K562 (cell line): ENCODE results near the gene CNTNAP3. TPM values are rescaled to one million over a fixed set of nuclear protein-coding genes. Genes with fewer than 3 reads are reported as not detected.
"Not testable (repeated sequence)": the region's sequence is repeated elsewhere in the genome, so short reads cannot be mapped to it uniquely, and the experiment has no call there.

Source experiments
- ATAC-seq: fragments of 200-7000 bp; cut with Tn5 transposase; 3 replicates; pipeline ENCODE4 v1.9.1; 2020; ENCODE audit warnings: moderate library complexity
- BruUV-seq: library from RNA; stranded (reverse); fragments of 400-500 nt; replicated peaks from 2 replicates; lab custom pipeline; 2021; lab: Mats Ljungman, UMichigan
- CTCF ChIA-PET: fragments of 300-600 bp; formaldehyde crosslinking; extraction: SDS; loops from one replicate; lab custom pipeline; 2021; ENCODE audit warnings: low intra/inter-chr PET ratio; lab: Yijun Ruan, JAX
- POLR2A ChIA-PET: fragments of 300-600, 350-650 bp; sonication (Branson Sonifier 250); formaldehyde crosslinking; extraction: SDS; loops from one replicate; lab custom pipeline; 2021; ENCODE audit warnings: antibody characterized with exemption, inconsistent platforms; lab: Yijun Ruan, JAX
- DNase-seq, 4 experiments: peaks; one replicate each; pipeline versions ENCODE4 v3.0.0 to v3.0.0-alpha.2; 2011 to 2018; ENCODE audit warnings: low spot score in 3 of 4, mixed read lengths in 3 of 4; ENCODE audit errors: extremely low read depth in 1 of 4
- FAIRE-seq: peaks from 2 replicates; lab custom pipeline; 2011; peaks lifted over from hg19 to GRCh38; lab: Jason Lieb, UNC
- H2AFZ ChIP-seq: 2 replicates; pipeline ENCODE4 v1.6.0; 2011; ENCODE audit warnings: low read depth, low read length, control low read depth, inconsistent platforms
- H3K27ac ChIP-seq: fragments of 200-600 bp; 3 replicates; pipeline ENCODE4 v1.8.0; 2011; ENCODE audit warnings: low read depth, mild to moderate bottlenecking, control low read depth, inconsistent platforms, low read length, moderate library complexity, mixed read lengths; ENCODE audit errors: extremely low read depth
- H3K27me3 ChIP-seq, 2 experiments: fragments of 300-600 bp in 1 of 2; 2 replicates in 1 of 2; 3 replicates in 1 of 2; pipeline versions ENCODE4 v1.6.0 to v1.8.0; 2011; ENCODE audit warnings: inconsistent platforms in 2 of 2, low read length in 2 of 2, mild to moderate bottlenecking in 1 of 2, mixed read lengths in 1 of 2, moderate library complexity in 1 of 2; ENCODE audit not compliant: control insufficient read depth in 2 of 2, insufficient read depth in 2 of 2
- H3K36me3 ChIP-seq: fragments of 300-600 bp; 3 replicates; pipeline ENCODE4 v1.8.0; 2011; ENCODE audit warnings: mild to moderate bottlenecking, low read length, inconsistent platforms; ENCODE audit not compliant: control insufficient read depth, insufficient read depth
- H3K4me1 ChIP-seq, 2 experiments: fragments of 200-600 bp in 1 of 2; replicated peaks in 1 of 2; 2 replicates in 1 of 2; 3 replicates in 1 of 2; pipeline versions ENCODE4 v1.5.1 to v1.8.0; 2011; ENCODE audit warnings: inconsistent platforms in 2 of 2, low read length in 2 of 2, mild to moderate bottlenecking in 1 of 2, mixed read lengths in 1 of 2, moderate library complexity in 1 of 2; ENCODE audit not compliant: control insufficient read depth in 2 of 2, insufficient read depth in 2 of 2
- H3K4me2 ChIP-seq: 2 replicates; pipeline ENCODE4 v1.6.1; 2011; ENCODE audit warnings: low read length, control low read depth, inconsistent platforms, mixed read lengths; ENCODE audit not compliant: insufficient read depth
- H3K4me3 ChIP-seq: fragments of 200-600 bp; sonication (generic), shearing (Covaris generic); 2 replicates; pipeline ENCODE4 v1.5.1; 2016; ENCODE audit warnings: control low read depth, inconsistent platforms
- H3K79me2 ChIP-seq: fragments of 200-600 bp; 3 replicates; pipeline ENCODE4 v1.8.0; 2011; ENCODE audit warnings: low read length, inconsistent platforms; ENCODE audit not compliant: control insufficient read depth, insufficient read depth
- H3K9ac ChIP-seq, 2 experiments: 2 replicates each; pipeline versions ENCODE4 v1.6.0 to v1.6.1; 2011; ENCODE audit warnings: low read depth in 2 of 2, low read length in 2 of 2, control low read depth in 1 of 2, inconsistent platforms in 1 of 2, mild to moderate bottlenecking in 1 of 2, mixed read lengths in 1 of 2; ENCODE audit not compliant: insufficient read depth in 1 of 2
- H3K9me1 ChIP-seq: one replicate; pipeline ENCODE4 v1.6.0; 2011; ENCODE audit warnings: inconsistent platforms, mild to moderate bottlenecking, low read length, moderate library complexity; ENCODE audit not compliant: control insufficient read depth, insufficient read depth
- H3K9me3 ChIP-seq: replicated peaks from 2 replicates; pipeline ENCODE4 v1.5.1; 2011; ENCODE audit warnings: low read depth, low read length, inconsistent platforms; ENCODE audit not compliant: control insufficient read depth, insufficient read depth
- H4K20me1 ChIP-seq: replicated peaks from 2 replicates; pipeline ENCODE4 v1.6.1; 2011; ENCODE audit warnings: low read length, inconsistent platforms, mixed read lengths; ENCODE audit not compliant: control insufficient read depth, insufficient read depth
- WGBS: fragments of 100-300 bp; shearing (Covaris generic); methylation state at CpG from one replicate; pipeline ENCODE4 v1.1.6; 2016; ENCODE audit warnings: low coverage, mixed read lengths; ENCODE audit not compliant: insufficient coverage; ENCODE audit errors: missing lambda C conversion rate; 5-methylcytosine and 5-hydroxymethylcytosine counted together
- in situ Hi-C: fragments of 300-500 bp; cut with MboI; formaldehyde crosslinking; loops from 4 replicates; pipeline ENCODE4 v1.15.0; 2018; ENCODE audit warnings: inconsistent platforms, mixed read lengths
- intact Hi-C: fragments of 100-400 bp; cut with micrococcal nuclease; formaldehyde crosslinking; loops from 2 replicates; pipeline ENCODE4 v1.14.2; 2022
- polyA plus RNA-seq, 8 experiments: library from polyadenylated mRNA; depleted of rRNA in 4 of 8; stranded (reverse) in 5 of 8; unstranded in 3 of 8; fragments of >200 nt; fragmentation: Nextera tagmentation in 2 of 8; fragmentation: Illumina TruSeq in 1 of 8; extraction: Ambion mirVana in 2 of 8; extraction: Trizol in 1 of 8; gene quantifications; 2 replicates each; pipeline versions ENCODE4 v1.2.1 to v1.2.3, GENCODE V29; 2011 to 2014; ENCODE audit warnings: inconsistent platforms in 1 of 8, missing spikeins in 1 of 8
- total RNA-seq, 7 experiments: library from RNA; depleted of rRNA in 6 of 7; stranded (reverse); fragments of >200 nt in 6 of 7; fragmentation: Illumina TruSeq in 2 of 7; extraction: Trizol in 2 of 7; gene quantifications; 2 replicates each; pipeline versions ENCODE4 v1.2.1 to v1.2.3, GENCODE V29; 2011 to 2021; ENCODE audit warnings: low replicate concordance in 1 of 7

CNTNAP3 gene
- total and polyA plus RNA-seq, 9 of the 15 experiments (the other 6 are each of a cell fraction or from before 2014, with no cell fraction given) = 0.04 to 0.36 (median 0.11) TPM; not detected in 1

DNA sequence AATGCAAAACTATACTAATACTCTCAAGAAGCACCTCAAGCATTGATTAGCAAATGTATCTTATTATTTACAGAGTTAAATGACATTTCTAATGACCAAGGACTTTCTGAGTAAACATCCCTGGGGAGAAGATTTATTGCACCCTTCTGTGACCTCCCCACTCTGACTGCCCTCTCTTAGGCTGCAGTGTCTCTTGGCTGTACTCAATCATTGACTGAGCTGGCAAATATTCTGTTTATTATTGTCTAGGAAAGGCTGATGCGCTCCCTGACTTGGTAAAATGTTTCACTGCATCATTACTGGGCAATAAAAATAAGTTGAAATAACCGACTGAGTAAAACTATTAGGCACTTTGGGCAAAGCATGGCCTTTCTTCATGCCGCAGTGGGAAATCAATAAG is 130.3 kb downstream of the CNTNAP3 start:
- H3K9ac ChIP-seq, POLR2A ChIA-PET, H3K79me2 ChIP-seq, BruUV-seq, DNase-seq, H3K27ac ChIP-seq, CTCF ChIA-PET, H3K4me2 ChIP-seq, H3K4me3 ChIP-seq, H3K36me3 ChIP-seq, H3K4me1 ChIP-seq, in situ Hi-C loops, H3K9me1 ChIP-seq, H3K27me3 ChIP-seq, FAIRE-seq, H2AFZ ChIP-seq, intact Hi-C loops, H3K9me3 ChIP-seq, H4K20me1 ChIP-seq, ATAC-seq: not testable (repeated sequence)
- no CpG with 5 or more reads among the region's 3 CpGs for WGBS

GRCh38 chr9:39132826-39133552 is 155.0 kb downstream of the CNTNAP3 start:
- ATAC-seq, H2AFZ ChIP-seq, H3K4me3 ChIP-seq, in situ Hi-C loops, H3K79me2 ChIP-seq, H3K36me3 ChIP-seq, H3K9me3 ChIP-seq, H3K9ac ChIP-seq, H3K9me1 ChIP-seq, BruUV-seq, intact Hi-C loops, H3K4me1 ChIP-seq, FAIRE-seq, H4K20me1 ChIP-seq, H3K4me2 ChIP-seq, POLR2A ChIA-PET, CTCF ChIA-PET, H3K27me3 ChIP-seq, H3K27ac ChIP-seq, DNase-seq: not testable (repeated sequence)
- 2% methylated on average over 25 of the region's 51 CpGs for WGBS

DNA sequence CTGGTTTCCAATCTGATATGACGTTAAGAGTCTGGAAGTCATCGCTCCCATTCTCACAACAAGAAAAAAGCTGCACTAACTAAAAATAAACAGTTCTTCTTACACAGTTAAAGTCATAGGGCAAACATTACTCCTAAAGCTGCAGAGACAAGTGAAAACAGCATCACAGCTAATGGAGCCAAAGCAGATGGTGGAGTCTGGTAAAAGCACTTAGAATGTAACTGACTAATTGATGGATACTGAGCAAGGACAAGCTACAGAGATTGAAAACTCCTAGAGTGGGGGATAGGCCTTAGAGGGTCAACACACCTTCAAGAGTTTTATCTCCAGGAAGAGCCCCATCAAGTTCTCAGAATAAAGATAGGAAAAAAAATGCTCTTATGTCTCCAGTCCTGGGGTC is 166.6 kb downstream of the CNTNAP3 start:
- BruUV-seq, H3K4me2 ChIP-seq, H2AFZ ChIP-seq, DNase-seq, H3K27me3 ChIP-seq, H4K20me1 ChIP-seq, H3K9ac ChIP-seq, intact Hi-C loops, H3K9me3 ChIP-seq, ATAC-seq, in situ Hi-C loops, H3K27ac ChIP-seq, H3K4me1 ChIP-seq, H3K9me1 ChIP-seq, POLR2A ChIA-PET, FAIRE-seq, H3K36me3 ChIP-seq, H3K4me3 ChIP-seq, CTCF ChIA-PET, H3K79me2 ChIP-seq: not testable (repeated sequence)
- WGBS = no CpG with 5 or more reads among the region's 2 CpGs

DNA sequence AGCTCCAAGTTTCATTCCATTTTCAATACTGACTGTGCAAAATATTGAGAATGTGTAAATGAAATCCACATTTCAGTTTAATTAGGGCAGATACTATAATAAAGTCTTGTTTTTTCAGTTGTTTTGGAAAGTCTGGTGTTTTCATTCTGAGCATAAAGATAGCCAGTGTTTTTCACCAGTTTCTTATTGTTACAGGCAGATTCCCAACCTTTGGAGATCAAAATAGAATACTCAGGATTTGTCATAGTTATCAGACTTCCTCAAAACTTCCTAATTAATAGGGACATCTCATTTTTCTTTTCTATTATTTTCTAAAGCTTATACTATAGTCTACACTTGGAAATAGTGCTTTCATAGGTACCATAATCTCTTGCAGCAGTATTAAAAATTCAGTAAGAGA is 176.2 kb downstream of the CNTNAP3 start:
- H3K4me2 ChIP-seq, DNase-seq, H3K79me2 ChIP-seq, H3K4me3 ChIP-seq, CTCF ChIA-PET, H2AFZ ChIP-seq, BruUV-seq, H3K9ac ChIP-seq, ATAC-seq, intact Hi-C loops, H3K9me1 ChIP-seq, FAIRE-seq, H3K27me3 ChIP-seq, H3K27ac ChIP-seq, POLR2A ChIA-PET, H4K20me1 ChIP-seq, H3K9me3 ChIP-seq, H3K4me1 ChIP-seq, in situ Hi-C loops, H3K36me3 ChIP-seq: not testable (repeated sequence)
